ENCODE results near the gene ICAM4.

DNA sequence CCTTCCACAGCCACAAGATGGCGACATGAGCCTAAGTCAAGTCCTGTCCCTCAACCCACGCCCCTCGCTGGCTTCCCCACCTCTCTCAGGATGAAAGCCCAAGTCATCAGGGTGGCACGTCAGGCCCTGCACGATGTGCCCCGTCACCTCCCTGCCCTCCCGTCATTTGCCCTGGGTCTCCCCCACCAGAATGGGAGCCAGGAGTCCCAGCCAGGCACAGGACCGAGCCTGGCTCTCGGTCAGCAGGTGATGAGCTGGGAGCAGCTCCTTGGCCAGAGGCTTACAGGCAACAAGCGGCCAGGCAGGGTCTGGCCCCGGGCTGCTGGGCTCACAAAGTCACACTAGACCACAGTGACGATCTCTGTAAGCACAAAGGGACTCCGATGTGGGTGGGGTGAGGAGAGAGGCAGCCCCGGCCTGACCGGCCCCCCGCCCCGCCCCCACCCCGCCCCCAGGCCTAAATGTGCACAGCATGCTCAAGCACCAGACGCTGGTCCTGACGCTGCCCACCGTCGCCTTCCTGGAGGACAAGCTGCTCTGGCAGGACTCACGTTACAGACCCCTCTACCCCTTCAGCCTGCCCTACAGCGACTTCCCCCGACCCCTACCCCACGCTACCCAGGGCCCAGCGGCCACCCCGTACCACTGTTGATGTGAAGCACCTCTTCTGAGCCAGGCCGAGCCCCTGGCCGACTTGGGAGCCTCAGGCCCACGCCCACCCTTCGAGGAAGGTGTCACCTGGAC lies 27.4 kb upstream of the ICAM4 start:
- TF ChIP-seq, protein P1, sequence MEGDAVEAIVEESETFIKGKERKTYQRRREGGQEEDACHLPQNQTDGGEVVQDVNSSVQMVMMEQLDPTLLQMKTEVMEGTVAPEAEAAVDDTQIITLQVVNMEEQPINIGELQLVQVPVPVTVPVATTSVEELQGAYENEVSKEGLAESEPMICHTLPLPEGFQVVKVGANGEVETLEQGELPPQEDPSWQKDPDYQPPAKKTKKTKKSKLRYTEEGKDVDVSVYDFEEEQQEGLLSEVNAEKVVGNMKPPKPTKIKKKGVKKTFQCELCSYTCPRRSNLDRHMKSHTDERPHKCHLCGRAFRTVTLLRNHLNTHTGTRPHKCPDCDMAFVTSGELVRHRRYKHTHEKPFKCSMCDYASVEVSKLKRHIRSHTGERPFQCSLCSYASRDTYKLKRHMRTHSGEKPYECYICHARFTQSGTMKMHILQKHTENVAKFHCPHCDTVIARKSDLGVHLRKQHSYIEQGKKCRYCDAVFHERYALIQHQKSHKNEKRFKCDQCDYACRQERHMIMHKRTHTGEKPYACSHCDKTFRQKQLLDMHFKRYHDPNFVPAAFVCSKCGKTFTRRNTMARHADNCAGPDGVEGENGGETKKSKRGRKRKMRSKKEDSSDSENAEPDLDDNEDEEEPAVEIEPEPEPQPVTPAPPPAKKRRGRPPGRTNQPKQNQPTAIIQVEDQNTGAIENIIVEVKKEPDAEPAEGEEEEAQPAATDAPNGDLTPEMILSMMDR (conservative IDR thresholded peaks at IDR 0.05 in 1 of 2, IDR thresholded peaks at IDR 0.05 in 1 of 2; ENCODE audit: low read depth in 1 of 2, low read length in 2 of 2): peak; percentile 75 to 77
- no peak for TF ChIP-seq EZH2 (IDR thresholded peaks at IDR 0.05; ENCODE audit: low read length, missing control alignments)
